Thyroid gland (tissue), 4 donors: ENCODE measurements around the gene SRGAP1.

ENCODE experiments used
- CTCF ChIP-seq, 6 experiments: fragments of 200-600 bp in 3 of 6; fragments of 450-650 bp in 3 of 6; sonication (generic) in 3 of 6; IDR thresholded peaks; one replicate each; pipeline ENCODE4 v1.5.1; 2016 to 2019; ENCODE audit warnings: antibody characterized with exemption in 6 of 6, mild to moderate bottlenecking in 2 of 6, inconsistent platforms in 1 of 6, moderate library complexity in 1 of 6
- POLR2A ChIP-seq, 2 donors: fragments of 450-650 bp; IDR thresholded peaks; one replicate each; pipeline ENCODE4 v1.6.1; 2017; ENCODE audit warnings: antibody characterized with exemption in 2 of 2, mild to moderate bottlenecking in 2 of 2, moderate library complexity in 1 of 2

- no peak for TF ChIP-seq CTCF (IDR thresholded peaks at IDR 0.05)
- TF ChIP-seq POLR2A (IDR thresholded peaks at IDR 0.05), result no peak
These were observed 1.2 kb upstream of the SRGAP1 start for GRCh38 chr12:63843254-63843720.
